Mammary epithelial cell (primary cell): ENCODE measurements around the gene DDR2.

Experiments used
- EZH2 ChIP-seq: IDR thresholded peaks from 2 replicates; pipeline ENCODE4 v1.6.1; 2012; ENCODE audit warnings: low read length, inconsistent platforms, borderline replicate concordance
- TF ChIP-seq, protein P1 (sequence below), 2 donors: IDR thresholded peaks in 1 of 2; conservative IDR thresholded peaks in 1 of 2; 2 replicates each; pipeline ENCODE4 v1.5.1; 2011 to 2012; ENCODE audit warnings: inconsistent platforms in 2 of 2, low read length in 2 of 2, mild to moderate bottlenecking in 2 of 2, control low read depth in 1 of 2, low read depth in 1 of 2; ENCODE audit not compliant: insufficient read depth in 1 of 2; ENCODE audit errors: extremely low read depth in 1 of 2

DNA sequence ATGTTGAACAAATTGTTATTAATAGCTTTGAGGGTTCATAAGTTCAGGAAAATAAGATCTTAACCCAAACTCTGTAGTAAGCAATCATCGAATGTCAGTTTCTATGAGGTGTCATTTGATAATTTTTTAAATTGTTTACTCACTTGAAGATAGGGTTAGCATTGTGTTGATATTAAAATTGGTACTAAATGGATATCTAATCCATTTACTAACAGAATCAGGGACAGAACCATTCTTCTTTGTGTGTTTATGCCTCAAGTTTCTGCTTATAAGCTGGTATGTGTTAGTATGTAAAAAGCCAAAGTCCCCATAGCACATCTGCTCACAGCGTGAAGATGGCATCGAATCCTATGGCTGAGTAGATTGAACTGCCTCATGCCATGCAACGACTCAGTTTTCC, 13.4 kb downstream of the DDR2 start:
- TF ChIP-seq EZH2 = no peak
- TF ChIP-seq, protein P1, sequence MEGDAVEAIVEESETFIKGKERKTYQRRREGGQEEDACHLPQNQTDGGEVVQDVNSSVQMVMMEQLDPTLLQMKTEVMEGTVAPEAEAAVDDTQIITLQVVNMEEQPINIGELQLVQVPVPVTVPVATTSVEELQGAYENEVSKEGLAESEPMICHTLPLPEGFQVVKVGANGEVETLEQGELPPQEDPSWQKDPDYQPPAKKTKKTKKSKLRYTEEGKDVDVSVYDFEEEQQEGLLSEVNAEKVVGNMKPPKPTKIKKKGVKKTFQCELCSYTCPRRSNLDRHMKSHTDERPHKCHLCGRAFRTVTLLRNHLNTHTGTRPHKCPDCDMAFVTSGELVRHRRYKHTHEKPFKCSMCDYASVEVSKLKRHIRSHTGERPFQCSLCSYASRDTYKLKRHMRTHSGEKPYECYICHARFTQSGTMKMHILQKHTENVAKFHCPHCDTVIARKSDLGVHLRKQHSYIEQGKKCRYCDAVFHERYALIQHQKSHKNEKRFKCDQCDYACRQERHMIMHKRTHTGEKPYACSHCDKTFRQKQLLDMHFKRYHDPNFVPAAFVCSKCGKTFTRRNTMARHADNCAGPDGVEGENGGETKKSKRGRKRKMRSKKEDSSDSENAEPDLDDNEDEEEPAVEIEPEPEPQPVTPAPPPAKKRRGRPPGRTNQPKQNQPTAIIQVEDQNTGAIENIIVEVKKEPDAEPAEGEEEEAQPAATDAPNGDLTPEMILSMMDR (conservative IDR thresholded peaks at IDR 0.05 in 1 of 2, IDR thresholded peaks at IDR 0.05 in 1 of 2; ENCODE audit: extremely low read depth in 1 of 2, insufficient read depth in 1 of 2, low read depth in 1 of 2, low read length in 2 of 2) = no peak
